OCI-LY3 (cell line): ENCODE measurements around the gene PRX.

Experiments used
- H2AFZ ChIP-seq: fragments of 200-600, 300-600 bp; shearing (Covaris generic); 2 replicates; pipeline ENCODE4 v1.6.0; 2014; ENCODE audit warnings: antibody characterized with exemption, low read depth, low read length
- H3K27ac ChIP-seq: fragments of 200-600, 300-600 bp; sonication (generic); 2 replicates; pipeline ENCODE4 v1.5.1; 2014; ENCODE audit warnings: mild to moderate bottlenecking, low read length, moderate library complexity, mixed read lengths
- H3K27me3 ChIP-seq: fragments of 200-600, 300-600 bp; sonication (generic); 2 replicates; pipeline ENCODE4 v1.6.1; 2014; ENCODE audit warnings: low read depth, low read length, mixed read lengths
- H3K36me3 ChIP-seq: fragments of 200-600, 300-600 bp; sonication (generic); replicated peaks from 2 replicates; pipeline ENCODE3; 2014; ENCODE audit warnings: low read depth, low read length, mixed read lengths
- H3K4me1 ChIP-seq: fragments of 300-600, 200-600 bp; sonication (generic); 2 replicates; pipeline ENCODE4 v1.6.1; 2014; ENCODE audit warnings: low read length, mixed read lengths
- H3K4me2 ChIP-seq: fragments of 200-600, 300-600 bp; sonication (generic); 2 replicates; pipeline ENCODE4 v1.6.1; 2014; ENCODE audit warnings: low read length, mixed read lengths
- H3K4me3 ChIP-seq: fragments of 300-600, 200-600 bp; sonication (generic); 2 replicates; pipeline ENCODE4 v1.5.1; 2014; ENCODE audit warnings: antibody characterized with exemption, mild to moderate bottlenecking, low read length, moderate library complexity
- H3K79me2 ChIP-seq: fragments of 300-600, 200-600 bp; shearing (Covaris generic); 2 replicates; pipeline ENCODE4 v1.6.1; 2014; ENCODE audit warnings: mild to moderate bottlenecking, low read length, mixed read lengths
- H3K9ac ChIP-seq: fragments of 300-600, 200-600 bp; shearing (Covaris generic); 2 replicates; pipeline ENCODE4 v1.6.0; 2014; ENCODE audit warnings: mild to moderate bottlenecking, low read length, moderate library complexity
- H3K9me3 ChIP-seq: fragments of 200-600, 300-600 bp; shearing (Covaris generic); 2 replicates; pipeline ENCODE4 v1.6.1; 2014; ENCODE audit warnings: low read length, mixed read lengths; ENCODE audit not compliant: insufficient read depth
- H4K20me1 ChIP-seq: fragments of 200-600, 300-600 bp; sonication (generic); 2 replicates; pipeline ENCODE4 v1.6.1; 2016; ENCODE audit warnings: low read length, mixed read lengths; ENCODE audit not compliant: insufficient read depth
- EZH2phosphoT487 ChIP-seq: fragments of 200-600 bp; shearing (Covaris generic); IDR thresholded peaks from 2 replicates; pipeline ENCODE4 v1.6.1; 2018; ENCODE audit warnings: antibody characterized with exemption, mixed run types, low read depth
- TF ChIP-seq, protein P1 (sequence below): fragments of 200-600, 300-600 bp; sonication (generic); IDR thresholded peaks from 2 replicates; pipeline ENCODE4 v1.5.1; 2014; ENCODE audit warnings: antibody characterized with exemption, low read length, low read depth

PRX gene

DNA sequence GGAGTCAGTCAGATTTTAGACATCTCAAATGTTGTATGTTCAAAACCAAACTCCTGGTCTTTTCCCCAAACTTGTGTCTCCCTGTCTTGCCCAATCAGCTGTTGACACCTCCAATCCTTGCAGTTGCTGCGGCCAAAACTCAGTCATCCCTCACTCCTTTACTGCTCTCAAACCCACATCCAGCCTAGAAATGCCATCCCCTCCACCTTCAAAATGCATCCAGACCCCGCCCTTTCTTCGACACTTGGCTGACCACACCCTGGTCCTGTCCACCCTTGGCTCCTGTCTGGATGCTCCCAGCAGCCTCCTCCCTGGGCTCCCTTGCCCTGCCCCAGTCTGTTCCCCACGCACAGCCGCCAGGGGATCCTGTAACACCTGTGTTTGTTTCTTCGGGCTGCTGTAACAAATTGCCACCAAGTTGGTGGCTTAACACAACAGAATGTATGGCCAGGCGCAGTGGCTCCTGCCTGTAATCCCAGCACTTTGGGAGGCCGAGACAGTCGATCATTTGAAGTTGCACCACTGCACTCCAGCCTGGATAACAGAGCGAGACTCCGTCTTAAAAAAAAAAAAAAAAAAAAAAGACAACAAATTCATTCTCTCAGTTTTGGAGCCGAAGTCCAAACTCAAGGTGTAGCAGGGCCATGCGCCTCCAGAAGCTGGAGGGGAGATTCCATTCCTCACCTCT, 53.0 kb downstream of the PRX start:
- TF ChIP-seq EZH2phosphoT487: no peak
- TF ChIP-seq, protein P1, sequence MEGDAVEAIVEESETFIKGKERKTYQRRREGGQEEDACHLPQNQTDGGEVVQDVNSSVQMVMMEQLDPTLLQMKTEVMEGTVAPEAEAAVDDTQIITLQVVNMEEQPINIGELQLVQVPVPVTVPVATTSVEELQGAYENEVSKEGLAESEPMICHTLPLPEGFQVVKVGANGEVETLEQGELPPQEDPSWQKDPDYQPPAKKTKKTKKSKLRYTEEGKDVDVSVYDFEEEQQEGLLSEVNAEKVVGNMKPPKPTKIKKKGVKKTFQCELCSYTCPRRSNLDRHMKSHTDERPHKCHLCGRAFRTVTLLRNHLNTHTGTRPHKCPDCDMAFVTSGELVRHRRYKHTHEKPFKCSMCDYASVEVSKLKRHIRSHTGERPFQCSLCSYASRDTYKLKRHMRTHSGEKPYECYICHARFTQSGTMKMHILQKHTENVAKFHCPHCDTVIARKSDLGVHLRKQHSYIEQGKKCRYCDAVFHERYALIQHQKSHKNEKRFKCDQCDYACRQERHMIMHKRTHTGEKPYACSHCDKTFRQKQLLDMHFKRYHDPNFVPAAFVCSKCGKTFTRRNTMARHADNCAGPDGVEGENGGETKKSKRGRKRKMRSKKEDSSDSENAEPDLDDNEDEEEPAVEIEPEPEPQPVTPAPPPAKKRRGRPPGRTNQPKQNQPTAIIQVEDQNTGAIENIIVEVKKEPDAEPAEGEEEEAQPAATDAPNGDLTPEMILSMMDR: no peak
- no peak overlapping the region for H3K9ac ChIP-seq
- no peak overlapping the region for H3K27ac ChIP-seq
- no peaks in the 10 kb centered on the region for H3K79me2 ChIP-seq
- no peak overlapping the region for H3K4me3 ChIP-seq
- peaks cover 55% of the 10 kb centered on the region for H3K27me3 ChIP-seq
- no peak overlapping the region for H3K4me2 ChIP-seq
- peaks cover 38% of the 10 kb centered on the region for H4K20me1 ChIP-seq
- peaks cover 40% of the 10 kb centered on the region for H3K4me1 ChIP-seq
- no peaks in the 10 kb centered on the region for H3K36me3 ChIP-seq
- no peaks in the 10 kb centered on the region for H3K9me3 ChIP-seq
- H2AFZ ChIP-seq: no peak overlapping the region

DNA sequence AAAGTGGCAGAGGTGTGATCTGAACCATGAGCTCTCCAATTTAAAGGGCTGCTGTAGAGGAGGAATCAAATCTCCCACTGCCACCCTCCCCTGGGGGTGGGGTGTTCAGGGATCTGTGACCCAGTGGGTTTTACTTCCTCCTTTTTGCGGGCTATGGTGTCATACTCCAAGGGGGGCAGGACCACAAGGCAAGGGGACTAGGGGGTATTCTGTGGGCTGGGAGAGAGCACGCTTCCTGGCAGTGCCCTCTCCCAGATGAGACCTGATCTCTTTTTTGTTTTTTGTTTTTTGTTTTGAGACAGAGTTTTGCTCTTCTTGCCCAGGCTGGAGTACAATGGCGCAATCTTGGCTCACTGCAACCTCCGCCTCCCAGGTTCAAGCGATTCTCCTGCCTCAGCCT, 54.4 kb downstream of the PRX start:
- no peak overlapping the region for H3K9ac ChIP-seq
- H3K79me2 ChIP-seq: no peaks in the 10 kb centered on the region
- H3K27ac ChIP-seq: no peak overlapping the region
- peaks cover 40% of the 10 kb centered on the region for H3K4me1 ChIP-seq
- TF ChIP-seq EZH2phosphoT487: peak; percentile 74; the same call in 1 of the 2 replicates
- TF ChIP-seq, protein P1: no peak
- H3K4me3 ChIP-seq: no peak overlapping the region
- peak overlapping the region; percentile 64 for H3K4me2 ChIP-seq
- H3K36me3 ChIP-seq: no peaks in the 10 kb centered on the region
- peaks cover 55% of the 10 kb centered on the region for H3K27me3 ChIP-seq
- no peaks in the 10 kb centered on the region for H3K9me3 ChIP-seq
- H4K20me1 ChIP-seq: peaks cover 38% of the 10 kb centered on the region
- H2AFZ ChIP-seq: no peak overlapping the region

DNA sequence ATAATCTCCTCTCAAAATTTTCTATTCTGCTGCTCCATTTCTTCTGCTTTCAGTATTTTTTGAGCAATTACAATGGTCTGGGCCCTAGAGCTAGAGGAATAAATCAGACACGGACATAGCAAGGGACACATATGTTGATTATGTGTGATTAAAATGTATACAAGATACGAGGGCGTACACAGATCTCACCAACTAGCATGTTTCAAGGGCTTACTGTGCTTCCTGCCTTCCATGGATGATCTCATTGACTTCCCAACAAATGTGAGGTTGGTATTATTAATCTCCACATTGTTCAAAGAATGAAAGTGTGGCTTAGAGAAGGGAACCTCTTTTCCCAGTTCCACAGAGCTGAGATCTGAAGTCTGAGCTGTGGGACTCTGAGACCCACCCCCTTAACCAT, 55.5 kb downstream of the PRX start:
- Histone ChIP-seq H3K9me3 (no peaks in the 10 kb centered on the region), H3K4me3 (no peak overlapping the region), H3K4me2 (no peak overlapping the region), H3K27me3 (peaks cover 50% of the 10 kb centered on the region), H3K27ac (no peak overlapping the region), H3K79me2 (no peaks in the 10 kb centered on the region), H3K9ac (no peak overlapping the region), H3K36me3 (no peaks in the 10 kb centered on the region), H4K20me1 (peaks cover 38% of the 10 kb centered on the region), H3K4me1 (peaks cover 40% of the 10 kb centered on the region), H2AFZ (no peak overlapping the region)
- no peak for TF ChIP-seq EZH2phosphoT487
- TF ChIP-seq, protein P1: no peak

DNA sequence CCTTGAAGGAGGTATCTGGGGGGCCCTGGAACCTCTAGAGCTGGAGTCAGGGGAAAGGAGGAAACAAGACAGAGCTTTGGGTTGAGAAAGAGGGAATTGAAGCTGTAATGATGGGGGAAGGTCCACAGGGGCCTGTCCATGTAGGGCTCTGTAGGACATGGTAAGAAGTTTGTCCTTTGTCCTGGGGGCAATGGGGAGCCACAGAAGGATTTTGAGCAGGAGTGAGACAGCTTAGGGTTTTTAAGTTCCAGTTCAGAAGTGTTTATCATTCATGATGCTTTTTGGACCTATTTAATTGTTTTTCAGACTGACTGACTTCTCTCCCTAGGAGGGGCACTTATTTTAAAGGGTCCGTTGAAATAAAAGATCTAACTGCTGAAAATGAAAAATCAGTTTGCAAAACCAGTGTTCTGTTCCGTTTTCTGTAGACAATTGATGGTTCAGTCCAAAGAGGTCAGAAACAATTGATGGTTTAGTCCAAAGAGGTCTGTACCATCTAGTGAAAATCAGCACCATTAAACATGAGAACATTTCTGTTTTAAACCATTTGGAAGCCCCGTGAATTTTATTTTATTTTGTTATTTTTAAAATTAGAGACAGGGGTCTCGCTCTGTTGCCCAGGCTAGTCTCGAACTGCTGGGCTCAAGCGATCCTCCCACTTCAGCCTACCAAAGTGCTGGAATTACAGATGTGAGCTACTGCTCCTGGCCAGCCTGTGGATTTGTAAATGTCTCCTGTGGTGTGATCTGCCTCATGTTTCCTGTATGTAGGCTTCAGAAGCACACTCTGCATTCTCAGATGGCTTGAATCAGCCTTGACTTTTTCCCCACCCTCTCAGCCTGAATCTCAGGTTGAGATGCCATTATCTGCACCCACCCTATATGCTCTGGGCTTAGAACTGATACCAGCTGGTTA, 56.2 kb downstream of the PRX start:
- peaks cover 44% of the 10 kb centered on the region for H3K27me3 ChIP-seq
- no peak overlapping the region for H3K9ac ChIP-seq
- peaks cover 40% of the 10 kb centered on the region for H3K4me1 ChIP-seq
- TF ChIP-seq, protein P1: no peak
- TF ChIP-seq EZH2phosphoT487: no peak
- no peak overlapping the region for H3K27ac ChIP-seq
- H3K4me2 ChIP-seq: no peak overlapping the region
- H2AFZ ChIP-seq: no peak overlapping the region
- H3K79me2 ChIP-seq: no peaks in the 10 kb centered on the region
- no peaks in the 10 kb centered on the region for H3K36me3 ChIP-seq
- peaks cover 38% of the 10 kb centered on the region for H4K20me1 ChIP-seq
- no peaks in the 10 kb centered on the region for H3K9me3 ChIP-seq
- no peak overlapping the region for H3K4me3 ChIP-seq
